Sigmoid colon (tissue), 7 donors: ENCODE measurements around the gene FALEC. TPM values are rescaled to one million over a fixed set of nuclear protein-coding genes. Genes with fewer than 3 reads are reported as not detected.

Experiments used
- DNase-seq: peaks from one replicate; pipeline ENCODE4 v3.0.0-alpha.2; 2019
- H3K27ac ChIP-seq, 4 donors: fragments of 200-600 bp; sonication (generic); one replicate each; pipeline ENCODE4 v1.5.1; 2016 to 2019; ENCODE audit warnings: mild to moderate bottlenecking in 1 of 4
- H3K27me3 ChIP-seq, 3 donors: fragments of 200-600 bp; sonication (generic); one replicate each; pipeline ENCODE4 v1.5.1; 2019; ENCODE audit warnings: mild to moderate bottlenecking in 1 of 3
- H3K36me3 ChIP-seq, 4 donors: fragments of 200-600 bp; sonication (generic); one replicate each; pipeline ENCODE4 v1.5.1; 2016 to 2019
- H3K4me1 ChIP-seq, 4 donors: fragments of 200-600 bp; sonication (generic); one replicate each; pipeline ENCODE4 v1.5.1; 2017 to 2019
- H3K4me3 ChIP-seq, 4 donors: fragments of 200-600 bp; sonication (generic); one replicate each; pipeline ENCODE4 v1.5.1; 2017 to 2019; ENCODE audit warnings: mild to moderate bottlenecking in 2 of 4, moderate library complexity in 1 of 4
- H3K9me3 ChIP-seq, 4 donors: fragments of 200-600 bp in 3 of 4; sonication (generic) in 3 of 4; one replicate each; pipeline versions ENCODE4 v1.5.1 to v1.6.1; 2013 to 2019
- EP300 ChIP-seq, 4 donors: sonication (generic); formaldehyde crosslinking; IDR thresholded peaks; one replicate each; pipeline ENCODE4 v1.6.1; 2017; ENCODE audit warnings: antibody characterized with exemption in 4 of 4
- POLR2A ChIP-seq, 2 donors: fragments of 450-650 bp; IDR thresholded peaks; one replicate each; pipeline ENCODE4 v1.6.1; 2016; ENCODE audit warnings: antibody characterized with exemption in 2 of 2, mild to moderate bottlenecking in 2 of 2, moderate library complexity in 2 of 2
- POLR2AphosphoS5 ChIP-seq, 4 donors: sonication (generic); formaldehyde crosslinking; IDR thresholded peaks; one replicate each; pipeline ENCODE4 v1.6.1; 2017; ENCODE audit warnings: antibody characterized with exemption in 4 of 4
- WGBS, 2 donors: extraction: QIAGEN DNeasy Blood & Tissue Kit; methylation state at CpG; one replicate each; pipeline ENCODE4 v1.1.7; 2013; 5-methylcytosine and 5-hydroxymethylcytosine counted together
- intact Hi-C: fragments of 100-400 bp; cut with DNase I; formaldehyde crosslinking; loops from one replicate; pipeline ENCODE4 v1.15.1; 2023
- polyA plus RNA-seq, 3 donors: library from polyadenylated mRNA; stranded (reverse); fragments of 200-250 nt; gene quantifications; one replicate each; pipeline ENCODE4 v1.2.3, GENCODE V29; 2013
- total RNA-seq, 4 donors: library from RNA; depleted of rRNA; stranded (reverse); fragments of >200 nt; gene quantifications; one replicate each; pipeline ENCODE4 v1.1.0, GENCODE V29; 2016
- TF ChIP-seq, protein P1 (sequence below), 4 experiments: fragments of 450-650 bp in 3 of 4; fragments of 200-600 bp in 1 of 4; IDR thresholded peaks; one replicate each; pipeline ENCODE4 v1.5.1; 2016 to 2019; ENCODE audit warnings: antibody characterized with exemption in 4 of 4, mild to moderate bottlenecking in 3 of 4, moderate library complexity in 2 of 4
- donor health status: healthy with polysubstance abuse.
- donor health status: Bipolar disorder and iron deficiency.
- donor health status: healthy.

Gene FALEC
- total and polyA plus RNA-seq, 7 donors: 0.35 TPM; not detected in 6

DNA sequence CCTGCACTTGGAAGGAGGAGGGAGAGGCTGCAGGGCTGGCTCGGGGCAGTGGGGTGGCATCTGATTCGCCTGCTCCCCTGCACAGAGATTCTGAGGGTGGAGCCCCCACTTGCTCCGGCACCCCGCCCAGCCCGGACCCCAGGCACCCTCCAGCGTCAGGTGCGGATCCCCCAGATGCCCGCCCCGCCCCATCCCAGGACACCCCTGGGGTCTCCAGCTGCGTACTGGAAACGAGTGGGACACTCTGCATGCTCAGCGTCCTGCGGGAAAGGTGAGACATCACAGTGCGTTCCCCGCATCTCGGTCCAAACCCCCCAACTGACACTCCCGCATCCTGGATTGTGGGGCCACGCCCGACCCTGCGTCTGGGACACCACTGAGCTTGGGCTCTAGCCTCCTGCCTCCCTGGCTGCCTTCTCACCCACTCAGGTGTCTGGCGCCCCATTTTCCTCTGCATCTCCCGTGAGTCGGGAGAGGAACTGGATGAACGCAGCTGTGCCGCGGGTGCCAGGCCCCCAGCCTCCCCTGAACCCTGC, 41.6 kb downstream of the FALEC start:
- H3K9me3 ChIP-seq: no peaks in the 10 kb centered on the region
- intact Hi-C loops: no loop called here
- no peak for TF ChIP-seq EP300 (IDR thresholded peaks at IDR 0.05)
- TF ChIP-seq, protein P1, sequence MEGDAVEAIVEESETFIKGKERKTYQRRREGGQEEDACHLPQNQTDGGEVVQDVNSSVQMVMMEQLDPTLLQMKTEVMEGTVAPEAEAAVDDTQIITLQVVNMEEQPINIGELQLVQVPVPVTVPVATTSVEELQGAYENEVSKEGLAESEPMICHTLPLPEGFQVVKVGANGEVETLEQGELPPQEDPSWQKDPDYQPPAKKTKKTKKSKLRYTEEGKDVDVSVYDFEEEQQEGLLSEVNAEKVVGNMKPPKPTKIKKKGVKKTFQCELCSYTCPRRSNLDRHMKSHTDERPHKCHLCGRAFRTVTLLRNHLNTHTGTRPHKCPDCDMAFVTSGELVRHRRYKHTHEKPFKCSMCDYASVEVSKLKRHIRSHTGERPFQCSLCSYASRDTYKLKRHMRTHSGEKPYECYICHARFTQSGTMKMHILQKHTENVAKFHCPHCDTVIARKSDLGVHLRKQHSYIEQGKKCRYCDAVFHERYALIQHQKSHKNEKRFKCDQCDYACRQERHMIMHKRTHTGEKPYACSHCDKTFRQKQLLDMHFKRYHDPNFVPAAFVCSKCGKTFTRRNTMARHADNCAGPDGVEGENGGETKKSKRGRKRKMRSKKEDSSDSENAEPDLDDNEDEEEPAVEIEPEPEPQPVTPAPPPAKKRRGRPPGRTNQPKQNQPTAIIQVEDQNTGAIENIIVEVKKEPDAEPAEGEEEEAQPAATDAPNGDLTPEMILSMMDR (IDR thresholded peaks at IDR 0.05): no peak
- TF ChIP-seq POLR2AphosphoS5 (IDR thresholded peaks at IDR 0.05): no peak
- no peak for TF ChIP-seq POLR2A (IDR thresholded peaks at IDR 0.05)
- no peaks in the 10 kb centered on the region for H3K27me3 ChIP-seq
- no peak overlapping the region for H3K4me3 ChIP-seq
- H3K4me1 ChIP-seq: peaks cover 0 to 63% (median 47%) of the 10 kb centered on the region in 4 donors
- WGBS, 2 donors: 93% methylated on average over 26 of the region's 26 CpGs
- H3K36me3 ChIP-seq: peaks cover 0 to 16% (median 5%) of the 10 kb centered on the region in 4 donors
- no peak overlapping the region for H3K27ac ChIP-seq
- DNase-seq: no peak

DNA sequence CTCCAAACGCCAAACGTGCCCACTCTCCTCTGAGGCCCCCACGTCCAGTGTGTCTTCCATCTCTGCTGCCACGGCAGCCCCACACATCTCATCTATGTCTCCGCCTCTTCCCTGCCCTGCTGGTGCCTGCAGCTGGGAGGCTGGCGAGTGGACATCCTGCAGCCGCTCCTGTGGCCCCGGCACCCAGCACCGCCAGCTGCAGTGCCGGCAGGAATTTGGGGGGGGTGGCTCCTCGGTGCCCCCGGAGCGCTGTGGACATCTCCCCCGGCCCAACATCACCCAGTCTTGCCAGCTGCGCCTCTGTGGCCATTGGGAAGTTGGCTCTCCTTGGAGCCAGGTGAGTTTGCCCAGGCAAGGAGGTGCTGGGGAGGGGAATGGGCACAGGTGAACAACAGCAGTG, 42.3 kb downstream of the FALEC start:
- Histone ChIP-seq H3K36me3 (peaks cover 0 to 16% (median 5%) of the 10 kb centered on the region in 4 donors), H3K4me1 (peaks cover 0 to 63% (median 47%) of the 10 kb centered on the region in 4 donors), H3K27ac (peak overlapping the region in 1 of 4 donors; percentile 97), H3K27me3 (no peaks in the 10 kb centered on the region), H3K4me3 (no peak overlapping the region), H3K9me3 (no peaks in the 10 kb centered on the region)
- intact Hi-C loops: no loop called here
- WGBS, 2 donors: 93% methylated on average over 15 of the region's 15 CpGs
- no peak for DNase-seq
- TF ChIP-seq POLR2AphosphoS5 (IDR thresholded peaks at IDR 0.05) (no peak), EP300 (IDR thresholded peaks at IDR 0.05) (no peak), POLR2A (IDR thresholded peaks at IDR 0.05) (no peak)
- TF ChIP-seq, protein P1 (IDR thresholded peaks at IDR 0.05): no peak

DNA sequence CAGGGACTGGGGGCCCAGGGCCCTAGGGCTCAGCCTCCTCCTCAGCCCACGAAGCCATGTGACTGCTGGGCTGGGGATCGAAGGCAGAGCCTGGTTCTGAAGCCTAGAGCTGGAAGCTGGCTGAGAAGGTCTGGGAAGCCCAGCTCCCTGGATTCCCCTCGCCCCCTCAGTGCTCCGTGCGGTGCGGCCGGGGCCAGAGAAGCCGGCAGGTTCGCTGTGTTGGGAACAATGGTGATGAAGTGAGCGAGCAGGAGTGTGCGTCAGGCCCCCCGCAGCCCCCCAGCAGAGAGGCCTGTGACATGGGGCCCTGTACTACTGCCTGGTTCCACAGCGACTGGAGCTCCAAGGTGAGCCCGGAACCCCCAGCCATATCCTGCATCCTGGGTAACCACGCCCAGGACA, 42.8 kb downstream of the FALEC start:
- intact Hi-C loops: no loop called here
- no peak for DNase-seq
- peak overlapping the region; percentile 95 to 99 (median 98) for H3K27ac ChIP-seq

DNA sequence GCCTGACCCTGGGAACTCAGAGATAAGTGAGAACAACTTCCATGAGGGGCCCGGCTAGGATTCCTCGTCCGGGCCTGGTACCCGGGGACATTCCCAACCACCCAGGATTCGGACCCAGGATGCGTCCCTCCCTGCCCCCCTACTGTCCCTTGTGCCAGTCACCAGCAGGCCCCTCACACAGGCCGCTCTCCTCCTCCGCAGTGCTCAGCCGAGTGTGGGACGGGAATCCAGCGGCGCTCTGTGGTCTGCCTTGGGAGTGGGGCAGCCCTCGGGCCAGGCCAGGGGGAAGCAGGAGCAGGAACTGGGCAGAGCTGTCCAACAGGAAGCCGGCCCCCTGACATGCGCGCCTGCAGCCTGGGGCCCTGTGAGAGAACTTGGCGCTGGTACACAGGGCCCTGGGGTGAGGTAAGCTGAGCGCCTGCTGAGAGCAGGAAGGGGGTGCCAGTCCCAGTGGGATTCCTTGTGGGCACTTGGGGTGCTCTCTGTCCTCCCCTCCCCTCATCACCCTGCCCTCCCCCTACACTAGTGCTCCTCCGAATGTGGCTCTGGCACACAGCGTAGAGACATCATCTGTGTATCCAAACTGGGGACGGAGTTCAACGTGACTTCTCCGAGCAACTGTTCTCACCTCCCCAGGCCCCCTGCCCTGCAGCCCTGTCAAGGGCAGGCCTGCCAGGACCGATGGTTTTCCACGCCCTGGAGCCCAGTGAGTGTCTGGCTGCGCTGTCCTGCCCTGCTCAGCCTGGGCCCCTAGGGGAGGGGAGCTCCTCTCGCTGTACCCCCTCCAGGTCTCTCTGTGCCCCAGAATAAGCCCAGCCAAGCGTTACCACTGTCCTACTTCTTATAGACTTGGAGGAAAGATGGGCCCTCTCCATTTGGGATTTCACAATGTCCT, 43.5 kb downstream of the FALEC start:
- peak; percentile 68 for DNase-seq
- TF ChIP-seq, protein P1 (IDR thresholded peaks at IDR 0.05): no peak
- H3K27ac ChIP-seq: peak overlapping the region; percentile 95 to 99 (median 98)
- H3K4me1 ChIP-seq: peaks cover 0 to 63% (median 51%) of the 10 kb centered on the region in 4 donors
- WGBS, 2 donors: 76 to 91% methylated on average over 28 of the region's 28 CpGs
- intact Hi-C loops: no loop called here
- peak overlapping the region in 2 of 4 donors; percentile 14 to 24 for H3K4me3 ChIP-seq
- no peaks in the 10 kb centered on the region for H3K9me3 ChIP-seq
- peaks cover 0 to 16% (median 5%) of the 10 kb centered on the region in 4 donors for H3K36me3 ChIP-seq
- no peaks in the 10 kb centered on the region for H3K27me3 ChIP-seq

More for the DNA sequence above, 42.8 kb downstream of the FALEC start:
- Histone ChIP-seq H3K27me3 (no peaks in the 10 kb centered on the region), H3K4me1 (peaks cover 0 to 63% (median 47%) of the 10 kb centered on the region in 4 donors), H3K36me3 (peaks cover 0 to 16% (median 5%) of the 10 kb centered on the region in 4 donors), H3K4me3 (peak overlapping the region in 2 of 4 donors; percentile 14 to 24), H3K9me3 (no peaks in the 10 kb centered on the region)
- 87 to 90% methylated on average over 15 of the region's 15 CpGs for WGBS, 2 donors
- no peak for TF ChIP-seq EP300 (IDR thresholded peaks at IDR 0.05)
- no peak for TF ChIP-seq POLR2AphosphoS5 (IDR thresholded peaks at IDR 0.05)
- TF ChIP-seq, protein P1 (IDR thresholded peaks at IDR 0.05): no peak
- no peak for TF ChIP-seq POLR2A (IDR thresholded peaks at IDR 0.05)
